Small intestine (tissue), 7 donors: ENCODE measurements around the gene FHIP1B. TPM values are rescaled to one million over a fixed set of nuclear protein-coding genes. Genes with fewer than 3 reads are reported as not detected.

ENCODE experiments used
- DNase-seq, 2 donors: peaks; one replicate each; pipeline versions ENCODE4 v3.0.0 to v3.0.0-alpha.2; 2013
- FAIRE-seq: peaks from 2 replicates; lab custom pipeline; 2012; peaks lifted over from hg19 to GRCh38; lab: Jason Lieb, UNC
- H3K27ac ChIP-seq, 3 donors: one replicate each; pipeline ENCODE4 v1.5.1; 2013; ENCODE audit warnings: low read length in 2 of 3, mild to moderate bottlenecking in 2 of 3, control low read depth in 1 of 3, inconsistent platforms in 1 of 3, low read depth in 1 of 3, moderate library complexity in 1 of 3
- H3K27me3 ChIP-seq, 3 donors: one replicate each; pipeline ENCODE4 v1.6.1; 2013; ENCODE audit warnings: low read length in 3 of 3, inconsistent platforms in 1 of 3; ENCODE audit not compliant: control insufficient read depth in 3 of 3, insufficient read depth in 3 of 3
- H3K36me3 ChIP-seq, 3 donors: one replicate each; pipeline ENCODE4 v1.6.1; 2013; ENCODE audit warnings: low read length in 3 of 3, inconsistent platforms in 1 of 3, low read depth in 1 of 3, mild to moderate bottlenecking in 1 of 3, moderate library complexity in 1 of 3; ENCODE audit not compliant: control insufficient read depth in 3 of 3, insufficient read depth in 2 of 3
- H3K4me1 ChIP-seq, 3 donors: one replicate each; pipeline ENCODE4 v1.6.1; 2013; ENCODE audit warnings: low read length in 2 of 3, inconsistent platforms in 1 of 3, low read depth in 1 of 3, mild to moderate bottlenecking in 1 of 3, moderate library complexity in 1 of 3; ENCODE audit not compliant: control insufficient read depth in 3 of 3, insufficient read depth in 2 of 3
- H3K4me3 ChIP-seq, 3 donors: one replicate each; pipeline ENCODE4 v1.5.1; 2013; ENCODE audit warnings: low read length in 3 of 3, control low read depth in 1 of 3, inconsistent platforms in 1 of 3, low read depth in 1 of 3, mild to moderate bottlenecking in 1 of 3, moderate library complexity in 1 of 3
- H3K9me3 ChIP-seq, 2 donors: one replicate each; pipeline ENCODE4 v1.6.1; 2013; ENCODE audit warnings: low read depth in 1 of 2, low read length in 1 of 2; ENCODE audit not compliant: control insufficient read depth in 2 of 2, insufficient read depth in 1 of 2
- WGBS, 3 donors: extraction: QIAGEN DNeasy Blood & Tissue Kit; methylation state at CpG; one replicate each; pipeline ENCODE4 v1.1.7; 2013; 5-methylcytosine and 5-hydroxymethylcytosine counted together
- polyA plus RNA-seq, 4 donors: library from polyadenylated mRNA; stranded (reverse) in 3 of 4; unstranded in 1 of 4; fragments of 200-250 nt in 3 of 4; fragments of 120-200 nt in 1 of 4; gene quantifications; one replicate each; pipeline versions ENCODE4 v1.2.1 to v1.2.3, GENCODE V29; 2013
- donor health status: healthy with polysubstance abuse.
- donor health status: control.
- donor health status: control.
- donor health status: Bipolar disorder and iron deficiency.
- donor health status: healthy.

The FHIP1B gene
- polyA plus RNA-seq, 4 donors: 63.4 to 157 (median 121) TPM

- Histone ChIP-seq H3K27me3 (no peaks in the 10 kb centered on the region), H3K36me3 (peaks cover 21 to 38% (median 23%) of the 10 kb centered on the region in 3 donors), H3K4me1 (no peaks in the 10 kb centered on the region), H3K27ac (no peak overlapping the region), H3K4me3 (no peak overlapping the region), H3K9me3 (no peaks in the 10 kb centered on the region)
- FAIRE-seq (no peak), DNase-seq (no peak)
- WGBS, 3 donors: 86 to 91% (median 86%) methylated on average over 3 of the region's 3 CpGs
These were observed 27.8 kb downstream of the FHIP1B start for GRCh38 chr11:6206456-6207180.

- H3K27me3 ChIP-seq: no peaks in the 10 kb centered on the region
- H3K9me3 ChIP-seq: no peaks in the 10 kb centered on the region
- no peaks in the 10 kb centered on the region for H3K4me1 ChIP-seq
- no peak within 1 kb of the TSS for H3K27ac ChIP-seq
- FAIRE-seq (no peak), DNase-seq (no peak)
- 71 to 96% (median 95%) methylated on average over 1 of the region's 1 CpG for WGBS, 3 donors
- H3K36me3 ChIP-seq: peaks cover 12 to 25% (median 13%) of the 10 kb centered on the region in 3 donors
- no peak within 1 kb of the TSS for H3K4me3 ChIP-seq
These were observed 29.1 kb downstream of the FHIP1B start, which contains the start of gene C11orf42 for GRCh38 chr11:6205366-6205765. TSS of gene C11orf42 (plus strand) at chr11:6205557. CDS start at chr11:6205616, 59 bp downstream.

- no peaks in the 10 kb centered on the region for H3K9me3 ChIP-seq
- no peak for DNase-seq
- H3K27me3 ChIP-seq: no peaks in the 10 kb centered on the region
- 96 to 100% (median 100%) methylated on average over 1 of the region's 1 CpG for WGBS, 3 donors
- H3K36me3 ChIP-seq: peaks cover 6 to 22% (median 8%) of the 10 kb centered on the region in 3 donors
- no peaks in the 10 kb centered on the region for H3K4me1 ChIP-seq
- H3K4me3 ChIP-seq: no peak overlapping the region
- FAIRE-seq: no peak
- no peak overlapping the region for H3K27ac ChIP-seq
These were observed 29.7 kb downstream of the FHIP1B start for GRCh38 chr11:6204706-6205105.

- H3K4me1 ChIP-seq: no peaks in the 10 kb centered on the region
- H3K27ac ChIP-seq: no peak overlapping the region
- no peaks in the 10 kb centered on the region for H3K9me3 ChIP-seq
- H3K27me3 ChIP-seq: no peaks in the 10 kb centered on the region
- no peak for DNase-seq
- H3K4me3 ChIP-seq: no peak overlapping the region
- no peak for FAIRE-seq
- peaks cover 4 to 17% (median 6%) of the 10 kb centered on the region in 3 donors for H3K36me3 ChIP-seq
- WGBS, 3 donors: 58 to 70% (median 59%) methylated on average over 3 of the region's 3 CpGs
These were observed 31.1 kb downstream of the FHIP1B start for GRCh38 chr11:6203327-6203726.

- Histone ChIP-seq H3K9me3 (no peaks in the 10 kb centered on the region), H3K27me3 (no peaks in the 10 kb centered on the region), H3K27ac (no peak overlapping the region), H3K4me3 (no peak overlapping the region), H3K4me1 (no peaks in the 10 kb centered on the region), H3K36me3 (peaks cover 4 to 16% (median 6%) of the 10 kb centered on the region in 3 donors)
- DNase-seq: no peak
- WGBS, 3 donors: 86 to 93% (median 92%) methylated on average over 1 of the region's 1 CpG
- no peak for FAIRE-seq
These were observed 32.4 kb downstream of the FHIP1B start for GRCh38 chr11:6202041-6202440.

GRCh38 chr11:6201481-6201880 is 33.0 kb downstream of the FHIP1B start:
- DNase-seq: no peak
- H3K4me3 ChIP-seq: no peak overlapping the region
- WGBS, 3 donors: 75 to 82% (median 76%) methylated on average over 2 of the region's 2 CpGs
- peaks cover 1 to 16% (median 5%) of the 10 kb centered on the region in 3 donors for H3K36me3 ChIP-seq
- no peak for FAIRE-seq
- H3K4me1 ChIP-seq: no peaks in the 10 kb centered on the region
- H3K27ac ChIP-seq: no peak overlapping the region
- H3K9me3 ChIP-seq: no peaks in the 10 kb centered on the region
- H3K27me3 ChIP-seq: no peaks in the 10 kb centered on the region

- Histone ChIP-seq H3K9me3 (no peaks in the 10 kb centered on the region), H3K27ac (no peak overlapping the region), H3K4me3 (no peak overlapping the region), H3K4me1 (no peaks in the 10 kb centered on the region), H3K27me3 (no peaks in the 10 kb centered on the region), H3K36me3 (peaks cover 0 to 16% (median 4%) of the 10 kb centered on the region in 3 donors)
- 78 to 87% (median 85%) methylated on average over 4 of the region's 4 CpGs for WGBS, 3 donors
- no peak for FAIRE-seq
- DNase-seq: no peak
These were observed 33.5 kb downstream of the FHIP1B start for GRCh38 chr11:6200975-6201374.

GRCh38 chr11:6199174-6199810 is 35.1 kb downstream of the FHIP1B start, which contains the start of gene OR52W1:
TSS of gene OR52W1 (plus strand) at chr11:6199224. CDS start at chr11:6199224, 0 bp downstream.
- no peak for FAIRE-seq

More at GRCh38 chr11:6199174-6199810, 35.1 kb downstream of the FHIP1B start, which contains the start of gene OR52W1:
- Histone ChIP-seq H3K27ac (no peak within 1 kb of the TSS), H3K27me3 (peaks cover 0 to 3% (median 0%) of the 10 kb centered on the region in 3 donors), H3K9me3 (no peaks in the 10 kb centered on the region), H3K4me3 (no peak within 1 kb of the TSS), H3K4me1 (no peaks in the 10 kb centered on the region), H3K36me3 (peaks cover 0 to 11% (median 0%) of the 10 kb centered on the region in 3 donors)
- 96 to 99% (median 98%) methylated on average over 5 of the region's 5 CpGs for WGBS, 3 donors
- DNase-seq: no peak
